BE2C (cell line): ENCODE measurements around the gene ARVCF.

Source experiments
- DNase-seq: peaks from one replicate; pipeline ENCODE4 v3.0.0-alpha.2; 2020
- H3K27me3 ChIP-seq: fragments of 250-450 bp; sonication (Bioruptor Pico); 2 replicates; pipeline ENCODE4 v1.5.1; 2020; ENCODE audit warnings: mild to moderate bottlenecking
- H3K36me3 ChIP-seq: fragments of 250-450 bp; sonication (Bioruptor Pico); 2 replicates; pipeline ENCODE4 v1.5.1; 2020; ENCODE audit warnings: mild to moderate bottlenecking
- H3K4me1 ChIP-seq: fragments of 250-450 bp; sonication (Bioruptor Pico); 2 replicates; pipeline ENCODE4 v1.5.1; 2020
- H3K4me3 ChIP-seq: 2 replicates; pipeline ENCODE4 v1.5.1; 2011; ENCODE audit warnings: low read depth, low read length
- H3K9me3 ChIP-seq: fragments of 250-450 bp; sonication (Bioruptor Pico); 2 replicates; pipeline ENCODE4 v1.5.1; 2020
- CTCF ChIP-seq: IDR thresholded peaks from 2 replicates; pipeline ENCODE4 v1.5.1; 2012; ENCODE audit warnings: mild to moderate bottlenecking, low read depth, low read length

The ARVCF gene

DNA sequence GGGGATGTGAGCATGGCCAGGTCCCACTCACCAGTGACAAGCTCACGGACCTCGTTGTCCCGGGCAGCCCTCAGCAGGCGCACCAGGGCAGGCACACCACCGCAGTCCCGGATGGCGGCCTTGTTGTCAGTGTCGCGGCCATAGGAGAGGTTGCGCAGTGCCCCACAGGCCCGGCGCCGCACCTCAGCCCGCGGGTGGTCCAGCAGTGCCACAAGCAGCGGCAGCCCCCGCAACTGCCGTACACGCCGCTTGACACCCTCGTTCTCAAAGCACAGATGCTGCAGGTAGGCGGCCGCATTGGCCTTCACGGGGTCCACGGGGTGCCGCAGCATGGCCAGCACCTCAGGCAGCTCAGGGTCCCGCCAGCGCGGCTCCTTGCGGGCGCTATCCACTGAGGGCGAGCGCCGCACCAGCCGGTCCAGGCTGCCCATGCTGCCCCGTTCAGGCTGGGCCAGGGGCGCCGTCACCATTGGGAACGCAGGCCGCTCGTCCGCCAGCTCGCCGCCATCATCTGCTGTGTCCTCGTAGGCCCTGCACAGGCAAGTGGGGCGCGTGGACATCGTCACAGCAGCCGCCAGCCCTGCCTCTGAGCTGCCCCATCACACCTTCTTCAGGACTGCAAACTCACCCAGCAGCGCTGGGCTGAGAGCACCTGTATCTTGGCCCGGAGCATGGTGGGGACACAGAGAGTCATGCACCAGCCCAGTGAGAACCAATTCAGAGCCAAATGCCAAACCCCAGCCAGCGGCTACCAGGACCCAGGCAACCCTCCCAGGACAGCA lies 36.7 kb downstream of the ARVCF start:
- TF ChIP-seq CTCF = no peak
- Histone ChIP-seq H3K27me3 (no peaks in the 10 kb centered on the region), H3K36me3 (peaks cover 96% of the 10 kb centered on the region), H3K4me1 (peaks cover 33% of the 10 kb centered on the region), H3K4me3 (no peak overlapping the region), H3K9me3 (no peaks in the 10 kb centered on the region)
- no peak for DNase-seq

DNA sequence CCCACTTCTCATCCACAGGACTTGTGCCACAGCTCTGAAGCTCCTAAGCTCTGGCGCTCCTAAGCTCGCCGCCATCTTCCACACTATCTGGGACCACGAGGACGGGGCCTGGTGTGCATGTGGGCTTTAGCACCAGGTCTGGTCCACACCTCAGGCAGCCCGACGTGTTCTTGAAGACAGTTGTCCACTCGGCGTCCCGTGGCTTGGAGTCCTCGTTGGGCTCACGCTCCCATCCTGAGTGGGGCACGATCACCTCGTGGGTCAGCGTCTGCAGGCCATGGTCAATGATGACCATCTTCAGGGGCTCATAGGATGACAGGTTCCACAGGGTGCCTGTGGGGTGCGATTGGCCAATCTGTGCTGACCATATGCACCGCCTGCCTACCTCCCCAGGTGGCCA lies 37.9 kb downstream of the ARVCF start:
- H3K4me3 ChIP-seq = no peak overlapping the region
- H3K9me3 ChIP-seq = no peaks in the 10 kb centered on the region
- TF ChIP-seq CTCF = no peak
- peaks cover 97% of the 10 kb centered on the region for H3K36me3 ChIP-seq
- no peak for DNase-seq
- H3K4me1 ChIP-seq = peaks cover 29% of the 10 kb centered on the region
- no peaks in the 10 kb centered on the region for H3K27me3 ChIP-seq

GRCh38 chr22:19977296-19978243 lies 39.1 kb downstream of the ARVCF start:
- H3K9me3 ChIP-seq = no peaks in the 10 kb centered on the region
- H3K36me3 ChIP-seq = peaks cover 97% of the 10 kb centered on the region
- H3K4me1 ChIP-seq = peaks cover 24% of the 10 kb centered on the region
- H3K27me3 ChIP-seq = no peaks in the 10 kb centered on the region
- no peak for DNase-seq
- no peak overlapping the region for H3K4me3 ChIP-seq
- TF ChIP-seq CTCF = no peak

DNA sequence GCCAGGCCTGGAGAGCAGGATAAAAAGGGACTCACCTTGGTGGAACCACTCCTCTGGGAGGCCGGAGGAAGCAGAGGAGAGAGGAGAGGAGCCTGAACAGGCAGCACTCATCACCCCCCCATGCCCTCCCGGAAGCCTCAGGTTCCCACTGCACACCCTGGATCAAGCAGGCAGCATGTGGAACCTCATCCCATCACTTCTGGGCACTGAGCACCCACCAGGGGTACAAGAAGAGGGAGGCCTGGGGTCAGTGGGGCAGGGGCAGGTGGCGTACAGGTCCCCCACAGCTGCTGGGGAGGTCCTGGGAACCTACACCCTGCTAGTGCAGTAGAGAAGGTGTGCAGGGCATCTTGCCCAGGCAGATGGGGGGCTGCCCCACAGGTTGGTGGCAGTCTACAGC lies 40.0 kb downstream of the ARVCF start:
- no peak for TF ChIP-seq CTCF
- Histone ChIP-seq H3K27me3 (no peaks in the 10 kb centered on the region), H3K36me3 (peaks cover 97% of the 10 kb centered on the region), H3K4me1 (peaks cover 24% of the 10 kb centered on the region), H3K4me3 (no peak overlapping the region), H3K9me3 (no peaks in the 10 kb centered on the region)
- DNase-seq = no peak

GRCh38 chr22:19975707-19976035 lies 41.0 kb downstream of the ARVCF start:
- Histone ChIP-seq H3K36me3 (peaks cover 97% of the 10 kb centered on the region), H3K9me3 (no peaks in the 10 kb centered on the region), H3K4me1 (peaks cover 34% of the 10 kb centered on the region), H3K27me3 (no peaks in the 10 kb centered on the region), H3K4me3 (no peak overlapping the region)
- TF ChIP-seq CTCF = no peak
- DNase-seq = no peak
